Psoas muscle (tissue), 8 donors: ENCODE data around the gene HDDC3. TPM values are rescaled to one million over a fixed set of nuclear protein-coding genes. Genes with fewer than 3 reads are reported as not detected.
"Not testable (repeated sequence)": the region's sequence is repeated elsewhere in the genome, so short reads cannot be mapped to it uniquely, and the experiment has no call there.

Experiments used
- ATAC-seq, 4 donors: fragments of 200-7000 bp; cut with Tn5 transposase; one replicate each; pipeline ENCODE4 v1.9.1; 2020; ENCODE audit warnings: moderate library complexity in 3 of 4, mild to moderate bottlenecking in 2 of 4
- DNase-seq, 2 donors: peaks; one replicate each; pipeline ENCODE4 v3.0.0-alpha.2; 2020
- H3K27ac ChIP-seq: fragments of 200-600 bp; one replicate; pipeline ENCODE4 v1.8.0; 2022
- H3K27me3 ChIP-seq, 3 donors: fragments of 200-600 bp in 1 of 3; one replicate each; pipeline versions ENCODE4 v1.6.1 to v1.8.0; 2013 to 2022; ENCODE audit warnings: low read length in 2 of 3, mild to moderate bottlenecking in 2 of 3, moderate library complexity in 1 of 3; ENCODE audit not compliant: insufficient read depth in 3 of 3
- H3K36me3 ChIP-seq, 2 donors: fragments of 200-600 bp in 1 of 2; one replicate each; pipeline versions ENCODE4 v1.6.1 to v1.8.0; 2013 to 2022; ENCODE audit warnings: low read depth in 1 of 2, mild to moderate bottlenecking in 1 of 2, moderate library complexity in 1 of 2; ENCODE audit not compliant: insufficient read depth in 1 of 2
- H3K4me1 ChIP-seq: fragments of 200-600 bp; one replicate; pipeline ENCODE4 v1.8.0; 2022
- H3K4me3 ChIP-seq: fragments of 200-600 bp; one replicate; pipeline ENCODE4 v1.8.0; 2022; ENCODE audit warnings: mild to moderate bottlenecking
- H3K9me3 ChIP-seq: fragments of 200-600 bp; one replicate; pipeline ENCODE4 v1.8.0; 2022
- CTCF ChIP-seq: fragments of 200-600 bp; IDR thresholded peaks from one replicate; pipeline ENCODE4 v1.8.0; 2022; ENCODE audit warnings: antibody characterized with exemption
- WGBS, 3 donors: extraction: QIAGEN DNeasy Blood & Tissue Kit; methylation state at CpG; one replicate each; pipeline versions ENCODE4 v1.1.6 to v1.1.7; 2013; 5-methylcytosine and 5-hydroxymethylcytosine counted together
- intact Hi-C, 2 donors: fragments of 100-400 bp; cut with DNase I; formaldehyde crosslinking; loops; one replicate each; pipeline versions ENCODE4 v1.11.0 to v1.14.2; 2022
- polyA plus RNA-seq, 3 donors: library from polyadenylated mRNA; stranded (reverse); fragments of 200-250 nt; gene quantifications; one replicate each; pipeline ENCODE4 v1.2.3, GENCODE V29; 2013
- total RNA-seq, 4 donors: library from RNA; stranded (reverse); fragmentation: NEBNext Ultra II Directional in 2 of 4; extraction: Animal tissue kit (Norgen Biotek cat#: 25700) in 2 of 4; gene quantifications; one replicate each; pipeline versions ENCODE4 v1.2.1 to v1.2.4, GENCODE V29; 2021 to 2023
- donor health status: healthy with polysubstance abuse.
- donor health status: DM: no; HTN: no; CAD: no; lungs with moderate emphysema.
- donor health status: Bipolar disorder and iron deficiency.
- donor health status: healthy.
- donor health status: DM: yes; HTN: yes; CAD: no.
- donor health status: DM: no; HTN: no; CAD: no.
- donor health status: DM: no; HTN: no; CAD: no.
- donor health status: DM: yes; HTN: yes; CAD: no.

HDDC3 gene
- total and polyA plus RNA-seq, 7 donors, result 7.2 to 25.5 (median 13.2) TPM

GRCh38 chr15:90901175-90902039, 30.9 kb downstream of the HDDC3 start:
- ATAC-seq, result peak in 3 of 4 donors; percentile 28 to 42 (median 38)
- WGBS, 3 donors, result 46 to 59% (median 51%) methylated on average over 14 of the region's 14 CpGs
- Histone ChIP-seq H3K27me3 (no peaks in the 10 kb centered on the region), H3K27ac (peak overlapping the region; percentile 95), H3K36me3 (peaks cover 0 to 25% of the 10 kb centered on the region in 2 donors), H3K9me3 (no peaks in the 10 kb centered on the region), H3K4me3 (peak overlapping the region; percentile 69), H3K4me1 (peaks cover 20% of the 10 kb centered on the region)
- DNase-seq, result peak in 1 of 2 donors; percentile 48
- TF ChIP-seq CTCF, result no peak
- intact Hi-C loops, result loop anchor here (1.0 to 2.0 kb wide), 2 partner anchors 31 kb away; partner anchors contain the start of gene HDDC3 (in 2 of the 2)

- H3K9me3 ChIP-seq, H3K27ac ChIP-seq, intact Hi-C loops, H3K27me3 ChIP-seq, DNase-seq, H3K4me3 ChIP-seq, ATAC-seq, H3K4me1 ChIP-seq: not testable (repeated sequence)
- WGBS, 3 donors, result 91 to 96% (median 93%) methylated on average over 14 of the region's 14 CpGs
- peaks cover 0 to 27% of the 10 kb centered on the region in 2 donors for H3K36me3 ChIP-seq
Observed at GRCh38 chr15:90897131-90897655, 35.2 kb downstream of the HDDC3 start.

- Histone ChIP-seq H3K27ac (no peak overlapping the region), H3K9me3 (no peaks in the 10 kb centered on the region), H3K36me3 (peaks cover 0 to 34% of the 10 kb centered on the region in 2 donors), H3K27me3 (no peaks in the 10 kb centered on the region), H3K4me1 (no peaks in the 10 kb centered on the region), H3K4me3 (no peak overlapping the region)
- no peak for TF ChIP-seq CTCF
- ATAC-seq (peak in 1 of 4 donors; percentile 21), DNase-seq (no peak)
- WGBS, 3 donors, result 44 to 58% (median 53%) methylated on average over 10 of the region's 10 CpGs
- intact Hi-C loops, result no loop called here
Observed at GRCh38 chr15:90895571-90896117, 36.7 kb downstream of the HDDC3 start.

GRCh38 chr15:90893175-90894090, 38.9 kb downstream of the HDDC3 start:
- ATAC-seq, result no peak

More at GRCh38 chr15:90893175-90894090, 38.9 kb downstream of the HDDC3 start:
- TF ChIP-seq CTCF, result no peak
- Histone ChIP-seq H3K27me3 (no peaks in the 10 kb centered on the region), H3K4me1 (no peaks in the 10 kb centered on the region), H3K36me3 (peaks cover 0 to 51% of the 10 kb centered on the region in 2 donors), H3K27ac (no peak overlapping the region), H3K9me3 (no peaks in the 10 kb centered on the region), H3K4me3 (no peak overlapping the region)
- WGBS, 3 donors, result 91 to 92% (median 92%) methylated on average over 32 to 33 of the region's 33 CpGs
- DNase-seq, result no peak
- intact Hi-C loops, result no loop called here
